Smooth muscle cell of bladder (primary cell): ENCODE measurements around the gene EGR4. TPM values are rescaled to one million over a fixed set of nuclear protein-coding genes. Genes with fewer than 3 reads are reported as not detected.

Experiments
- total RNA-seq: library from RNA; depleted of rRNA; stranded (reverse); fragments of >200 nt; gene quantifications from 2 replicates; pipeline ENCODE4 v1.2.3, GENCODE V29; 2014

The EGR4 gene
- total RNA-seq, result not detected in 2 replicates

GRCh38 chr2:73293534-73294171 lies at the start of gene EGR4:
Gene EGR4 (minus strand): TSS chr2:73293548. CDS start chr2:73293317, 231 bp downstream.

GRCh38 chr2:73284296-73285158 lies 8.8 kb downstream of the EGR4 start, which contains the start of gene FBXO41:
Gene FBXO41 (minus strand): TSS chr2:73284478. CDS start chr2:73269630, 14,848 bp downstream.

Other genes with a start within 250 kb of the EGR4 start
- gene SFXN5, start 221.8 kb downstream of the EGR4 start, total RNA-seq, result 8.4 and 10.2 TPM in 2 replicates
- 17.6 and 27.8 TPM in 2 replicates for gene RAB11FIP5, start 180.6 kb downstream of the EGR4 start, total RNA-seq
- not detected in 2 replicates for gene NOTO, start 91.0 kb downstream of the EGR4 start, total RNA-seq
- gene SMYD5, start 79.3 kb downstream of the EGR4 start, total RNA-seq, result 12.7 and 17.1 TPM in 2 replicates
- 10.9 and 11.5 TPM in 2 replicates for gene PRADC1, start 60.3 kb downstream of the EGR4 start, total RNA-seq
- gene CCT7, start 59.2 kb downstream of the EGR4 start, total RNA-seq, result 312 and 317 TPM in 2 replicates
- 1.1 and 1.6 TPM in 2 replicates for gene FBXO41, start 9.1 kb downstream of the EGR4 start, total RNA-seq
- gene ALMS1, start 92.3 kb upstream of the EGR4 start, total RNA-seq, result 10.7 and 14.1 TPM in 2 replicates